HG03060 (cell line): Measurements from ENCODE around the gene ESPL1.

ENCODE experiments used
- ATAC-seq: cut with Tn5 transposase; IDR thresholded peaks from one replicate; pipeline ENCODE4 v1.9.1; 2021; ENCODE audit warnings: low read depth, moderate number of reproducible peaks; ENCODE audit not compliant: unreplicated experiment

Gene ESPL1

GRCh38 chr12:53254816-53255545 is 13.1 kb upstream of the ESPL1 start:
- no peak for ATAC-seq

DNA sequence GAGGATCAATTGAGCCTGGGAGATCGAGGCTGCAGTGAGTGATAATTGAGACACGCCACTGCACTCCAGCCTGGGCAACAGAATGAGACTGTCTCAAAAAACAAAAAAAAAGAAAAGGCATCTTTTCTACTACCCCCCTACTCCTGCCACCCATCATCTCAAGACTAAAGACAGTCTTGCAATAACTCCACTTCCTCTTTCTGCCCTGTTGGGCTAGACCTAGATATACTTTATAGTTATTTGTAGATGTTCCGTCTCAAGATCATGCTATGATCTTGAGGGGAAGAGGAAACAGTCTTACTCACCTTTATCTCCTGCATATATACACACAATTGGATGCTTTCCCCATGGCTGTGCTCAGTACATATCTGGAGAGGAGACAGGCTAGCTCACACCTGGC is 12.1 kb upstream of the ESPL1 start:
- ATAC-seq, result no peak

DNA sequence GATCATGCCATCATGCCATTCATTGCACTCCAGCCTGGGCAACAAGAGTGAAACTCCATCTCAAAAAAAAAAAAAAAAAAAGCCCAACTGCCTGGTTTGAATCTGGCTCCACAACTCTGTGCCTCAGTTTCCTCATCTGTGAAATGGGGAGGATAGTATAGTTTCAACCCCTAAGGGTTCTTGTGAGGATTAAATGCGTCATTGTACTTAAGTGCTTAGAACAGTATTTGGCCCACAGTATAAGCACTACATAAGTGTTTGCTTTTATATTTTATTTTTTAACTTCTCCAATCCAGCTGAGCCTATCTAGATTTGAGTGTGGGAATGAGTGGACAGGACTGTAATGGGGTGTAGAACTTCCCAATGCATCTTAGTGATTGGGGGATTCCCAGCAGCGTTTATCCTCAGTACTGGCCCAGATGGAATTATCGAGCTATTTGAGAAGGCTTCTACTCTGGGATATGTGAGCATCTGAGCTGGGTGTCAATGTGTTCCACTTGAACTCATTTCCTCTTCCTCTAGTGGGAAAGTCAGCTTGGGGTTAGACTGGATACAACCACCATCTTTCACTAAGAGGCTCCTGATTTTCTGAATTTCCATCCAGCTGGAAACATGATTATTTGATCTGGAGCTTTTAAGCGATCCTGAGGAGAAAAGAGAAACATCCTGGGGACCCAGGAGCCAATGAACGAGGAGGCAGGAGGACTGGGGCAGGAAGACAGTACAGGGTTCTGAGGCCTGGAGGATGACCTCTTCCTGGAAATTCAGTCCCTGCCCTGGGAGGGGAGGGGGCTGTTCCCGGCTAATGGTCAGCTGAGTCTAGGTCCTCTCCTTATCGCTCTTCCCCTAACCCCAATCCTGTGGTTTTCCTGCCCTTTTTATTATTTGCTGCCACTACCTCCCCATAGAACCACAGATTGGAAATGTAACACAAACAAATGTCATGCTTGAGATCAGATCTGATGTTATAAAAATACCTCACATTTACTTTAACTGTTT is 9.3 kb upstream of the ESPL1 start:
- ATAC-seq, result no peak

DNA sequence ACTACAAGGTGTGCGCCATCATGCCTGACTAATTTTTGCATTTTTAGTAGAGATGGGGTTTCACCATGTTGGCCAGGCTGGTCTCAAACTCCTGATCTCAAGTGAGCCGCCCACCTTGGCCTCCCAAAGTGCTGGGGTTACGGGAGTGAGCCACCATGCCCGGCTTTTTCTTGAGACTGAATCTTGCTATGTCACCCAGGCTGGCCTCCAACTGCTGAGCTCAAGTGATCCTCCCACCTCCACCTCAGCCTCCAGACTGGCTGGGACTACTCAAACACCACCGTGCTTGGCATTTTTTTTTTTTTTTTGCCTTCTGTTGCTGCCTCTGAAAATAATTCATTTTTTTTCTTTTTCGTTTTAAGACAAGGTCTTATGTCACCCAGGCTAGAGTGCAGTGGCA is 8.2 kb upstream of the ESPL1 start:
- no peak for ATAC-seq

DNA sequence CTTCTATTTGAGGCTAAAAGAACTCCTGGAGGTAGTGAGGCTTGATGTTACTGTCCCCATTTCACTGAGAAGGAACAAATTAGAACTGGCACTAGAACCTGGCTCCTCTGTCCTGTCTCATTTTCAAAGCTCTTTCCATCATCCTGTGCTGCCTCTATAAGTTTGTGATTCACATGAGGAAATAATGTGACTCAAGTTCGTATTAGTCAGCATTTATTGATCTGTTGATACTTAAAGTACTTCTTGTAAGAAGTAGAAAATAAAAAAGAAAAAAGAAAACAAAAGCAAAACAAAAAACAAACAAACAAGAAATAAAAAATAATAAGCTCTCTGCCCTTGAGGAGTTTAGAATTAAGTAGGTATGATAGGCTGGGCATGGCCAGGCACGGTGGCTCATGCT is 2.3 kb upstream of the ESPL1 start:
- no peak for ATAC-seq

DNA sequence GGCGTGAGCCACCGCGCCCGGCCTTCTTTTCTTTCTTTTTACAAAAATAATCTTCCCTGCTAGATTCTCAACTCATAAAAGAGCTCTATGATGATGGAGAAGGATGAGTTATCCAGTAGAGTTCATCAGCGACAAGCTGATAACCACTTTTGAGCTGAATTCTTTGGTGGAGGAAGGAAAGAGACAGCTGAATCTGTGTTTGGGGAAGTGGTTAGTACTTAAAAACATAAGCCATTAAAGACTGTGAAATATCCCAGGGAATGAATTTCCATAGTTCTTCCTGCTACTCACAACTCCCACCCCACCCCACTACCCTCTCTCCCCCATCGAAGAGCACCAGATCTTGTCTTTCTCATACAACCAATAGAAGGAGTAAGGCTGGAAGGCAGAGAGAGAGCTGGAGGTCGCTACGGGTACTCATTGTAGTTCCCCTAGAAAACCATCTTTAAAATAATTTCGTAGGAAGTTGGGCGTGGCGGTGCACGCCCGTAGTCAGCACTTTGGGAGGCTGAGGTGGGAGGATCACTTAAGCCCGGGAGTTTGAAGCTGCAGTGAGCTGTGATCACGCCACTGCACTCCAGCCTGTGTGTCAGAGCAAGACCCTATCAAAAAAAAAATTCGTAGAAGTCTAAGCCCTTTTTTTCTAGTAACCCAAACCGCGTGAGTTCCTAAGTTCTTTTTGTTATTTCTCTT is 647 bp upstream of the ESPL1 start:
- no peak for ATAC-seq

- ATAC-seq, result no peak
Measured at GRCh38 chr12:53268630-53269562, 797 bp downstream of the ESPL1 start.

DNA sequence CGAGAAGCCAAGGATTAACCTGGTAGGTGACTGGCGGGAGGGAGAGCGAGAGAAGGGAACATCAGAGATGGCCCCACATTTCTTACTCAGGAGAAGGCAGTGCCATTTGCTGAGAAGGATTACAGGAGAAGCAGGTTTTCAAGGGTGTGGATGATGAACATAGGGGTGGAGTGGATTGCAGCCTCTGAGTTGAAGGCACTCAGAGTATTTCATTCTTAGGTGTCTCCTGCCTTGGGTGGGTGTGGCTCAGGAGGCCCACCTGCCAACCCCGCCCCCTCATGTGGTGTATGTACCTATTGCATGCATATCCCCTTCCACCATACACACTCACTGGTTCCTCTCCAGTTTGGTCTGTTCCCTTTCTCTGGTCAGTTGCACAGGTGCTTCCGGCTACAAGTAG is 6.3 kb downstream of the ESPL1 start:
- no peak for ATAC-seq

GRCh38 chr12:53276511-53276910 is 8.4 kb downstream of the ESPL1 start:
- ATAC-seq, result no peak

DNA sequence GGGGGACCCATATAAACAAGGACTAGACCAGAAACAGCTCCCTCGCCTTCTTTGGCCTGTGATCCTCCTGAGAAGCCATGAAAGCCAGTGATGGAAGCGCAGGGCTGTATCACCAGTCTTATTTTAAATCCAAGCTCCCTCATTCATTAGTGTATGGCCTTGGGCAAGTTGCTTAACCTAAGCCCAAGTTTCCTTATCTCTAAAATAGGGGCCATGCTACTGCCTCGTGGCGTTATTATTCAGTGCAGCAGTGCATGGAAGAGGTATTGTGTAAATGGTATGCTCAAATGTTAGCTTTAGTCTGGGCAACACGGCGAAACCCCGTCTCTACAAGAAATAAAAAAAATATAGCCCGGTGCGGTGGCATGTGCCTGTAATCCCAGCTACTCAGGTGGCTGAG is 9.9 kb downstream of the ESPL1 start:
- no peak for ATAC-seq

DNA sequence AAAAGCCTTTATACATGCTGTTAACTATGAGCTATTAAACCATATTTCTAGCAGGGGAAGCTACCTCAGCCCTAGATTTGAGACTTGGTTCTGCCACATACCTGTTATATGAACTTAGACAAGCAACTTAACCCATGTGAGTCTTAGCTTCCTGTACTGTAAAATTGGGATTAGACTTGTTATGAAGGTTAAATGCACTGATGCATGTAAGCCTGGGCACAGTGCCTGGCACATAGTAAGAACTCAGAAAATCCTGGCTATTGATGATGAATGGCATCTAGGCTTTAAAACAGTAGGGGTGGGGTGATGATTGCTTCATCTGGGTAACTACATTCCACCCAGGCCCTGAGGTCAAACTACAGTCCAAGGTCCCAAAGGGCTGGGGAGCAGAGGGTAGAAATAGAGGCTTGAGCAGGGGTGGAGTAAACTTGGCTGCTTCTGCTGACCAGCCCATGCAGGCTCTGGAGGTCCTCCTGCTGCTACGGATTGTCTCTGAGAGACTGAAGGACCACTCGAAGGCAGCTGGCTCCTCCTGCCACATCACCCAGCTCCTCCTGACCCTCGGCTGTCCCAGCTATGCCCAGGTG is 11.3 kb downstream of the ESPL1 start:
- no peak for ATAC-seq

DNA sequence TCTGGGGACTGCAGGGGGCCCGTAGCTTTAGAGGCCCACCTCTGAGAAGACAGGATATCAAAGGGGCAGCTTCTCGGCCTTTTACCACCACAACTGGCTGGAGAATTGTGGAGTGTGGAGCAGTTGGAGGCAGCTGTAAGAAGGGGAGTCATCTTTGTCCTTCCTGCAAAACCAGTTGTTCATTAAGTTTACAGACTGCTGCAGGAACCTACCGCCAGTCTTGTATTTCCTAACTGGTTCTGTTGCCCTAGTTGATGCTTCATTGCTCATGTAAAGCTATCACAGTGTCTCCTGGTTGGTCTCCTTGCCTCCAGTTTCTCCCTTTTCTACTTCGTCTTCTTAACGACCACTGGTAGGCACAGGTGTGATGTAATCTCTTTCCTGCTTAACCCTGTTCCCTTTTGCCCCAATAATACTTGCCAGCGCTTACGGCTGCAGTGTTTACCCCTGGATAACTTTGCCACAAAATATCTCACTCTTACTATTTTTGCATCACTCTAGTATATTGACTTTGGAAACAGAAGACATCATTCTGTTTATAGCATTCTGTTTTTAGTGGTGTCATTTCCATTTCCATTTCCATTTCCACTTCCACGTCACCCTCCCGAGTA is 11.9 kb downstream of the ESPL1 start:
- no peak for ATAC-seq

- no peak for ATAC-seq
Measured at GRCh38 chr12:53286448-53286847, 18.3 kb downstream of the ESPL1 start.

- no peak for ATAC-seq
Measured at GRCh38 chr12:53287741-53288216, 19.7 kb downstream of the ESPL1 start.

DNA sequence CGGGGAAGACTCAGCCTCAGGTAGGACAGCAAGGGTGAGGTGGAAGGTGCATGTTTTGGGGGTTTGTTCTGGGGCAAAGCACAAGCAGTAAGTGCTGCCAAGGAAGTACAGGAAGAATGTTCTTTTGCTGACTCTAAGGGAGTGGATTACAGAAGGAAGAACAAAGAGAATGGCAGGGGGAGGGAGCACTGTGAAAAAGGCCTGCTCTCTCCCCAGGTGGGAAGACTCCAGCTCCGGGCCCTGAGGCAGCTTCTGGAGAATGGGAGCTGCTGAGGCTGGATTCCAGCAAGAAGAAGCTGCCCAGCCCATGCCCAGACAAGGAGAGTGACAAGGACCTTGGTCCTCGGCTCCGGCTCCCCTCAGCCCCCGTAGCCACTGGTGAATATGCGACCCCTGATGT is 20.2 kb downstream of the ESPL1 start:
- no peak for ATAC-seq

GRCh38 chr12:53289891-53290290 is 21.8 kb downstream of the ESPL1 start:
- no peak for ATAC-seq

GRCh38 chr12:53290661-53291060 is 22.6 kb downstream of the ESPL1 start:
- no peak for ATAC-seq

- ATAC-seq, result no peak
Measured at GRCh38 chr12:53292426-53292825, 24.3 kb downstream of the ESPL1 start.
